GM19351 (cell line): Measurements from ENCODE around the gene TBC1D14.
"Not testable (repeated sequence)": the region's sequence is repeated elsewhere in the genome, so short reads cannot be mapped to it uniquely, and the experiment has no call there.

Experiments
- ATAC-seq: cut with Tn5 transposase; IDR thresholded peaks from one replicate; pipeline ENCODE4 v1.9.1; 2021; ENCODE audit warnings: mild to moderate bottlenecking, moderate library complexity; ENCODE audit not compliant: unreplicated experiment

The TBC1D14 gene

DNA sequence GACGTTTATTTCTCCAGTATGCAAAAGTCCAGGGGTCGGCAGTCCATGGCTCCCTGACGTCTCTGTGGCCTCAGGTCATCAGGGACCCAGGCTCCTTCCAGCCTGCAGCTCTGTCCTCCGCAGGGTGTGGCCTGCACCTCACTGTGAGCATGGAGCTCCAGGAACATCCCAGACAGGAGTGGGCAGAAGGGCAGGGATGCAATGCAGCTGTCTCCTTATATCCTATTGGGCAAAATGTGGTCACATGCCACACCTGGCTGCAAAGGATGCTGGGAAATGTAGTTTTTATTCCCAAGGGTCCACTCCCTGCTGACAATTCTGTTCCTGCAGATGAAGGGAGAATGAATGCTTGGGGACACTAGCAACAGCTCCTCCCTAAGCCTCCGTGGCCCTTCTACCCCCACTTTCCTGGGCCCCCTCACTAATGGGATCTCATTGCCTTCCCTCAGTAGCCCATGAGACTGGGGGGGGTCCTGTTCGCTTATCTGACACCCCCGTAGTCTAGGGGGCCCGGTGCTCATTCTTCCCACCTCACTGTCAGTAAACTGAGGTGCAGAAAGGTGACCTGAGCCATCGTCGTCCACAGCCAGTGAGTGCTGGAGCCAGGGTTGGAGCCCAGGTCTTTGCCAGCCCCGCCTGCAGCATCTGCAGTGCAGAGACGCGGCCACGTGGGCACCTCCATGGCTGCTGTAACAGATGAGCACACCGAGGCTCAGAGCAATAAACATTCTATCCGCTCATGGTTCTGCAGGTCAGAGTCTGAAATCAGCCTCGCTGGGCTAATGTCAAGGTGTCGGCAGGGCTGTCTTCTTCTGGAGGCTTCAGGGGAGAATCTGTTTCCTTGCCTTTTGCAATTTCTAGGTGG lies 164.1 kb downstream of the TBC1D14 start:
- ATAC-seq: peak; percentile 34

- ATAC-seq: no peak
Measured at GRCh38 chr4:7074426-7074825, 164.8 kb downstream of the TBC1D14 start.

DNA sequence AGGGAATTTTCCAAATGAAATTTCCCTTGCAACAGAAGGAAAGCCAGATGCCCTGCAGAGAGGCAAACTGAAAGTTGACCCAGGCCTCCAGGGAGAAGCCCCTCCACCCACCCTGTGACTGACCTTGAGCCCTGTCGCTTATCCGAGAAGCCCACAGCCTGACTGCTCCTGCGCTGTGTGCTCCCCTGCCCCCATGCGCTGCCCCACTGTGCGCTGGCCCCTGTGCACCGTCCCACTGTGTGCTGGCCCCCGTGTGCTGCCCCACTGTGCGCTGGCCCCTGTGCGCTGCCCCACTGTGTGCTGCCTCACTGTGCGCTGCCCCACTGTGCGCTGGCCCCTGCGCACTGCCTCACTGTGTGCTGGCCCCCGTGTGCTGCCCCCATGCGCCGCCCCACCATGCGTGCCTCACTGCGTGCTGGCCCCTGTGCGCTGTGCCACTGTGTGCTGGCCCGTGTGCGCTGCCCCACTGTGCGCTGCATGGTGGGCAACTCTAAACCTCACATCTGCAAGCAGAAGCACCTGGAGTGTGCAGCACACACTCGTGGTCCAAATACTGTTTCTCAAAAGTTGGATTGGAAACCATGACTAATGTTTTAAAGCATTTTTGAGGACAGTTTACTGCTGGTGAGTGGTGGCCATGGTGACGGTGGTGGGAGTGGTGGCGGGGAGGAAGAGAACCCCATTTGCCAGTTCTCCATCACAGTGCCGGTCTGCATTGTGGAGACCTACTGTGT lies 166.5 kb downstream of the TBC1D14 start:
- ATAC-seq: no peak

DNA sequence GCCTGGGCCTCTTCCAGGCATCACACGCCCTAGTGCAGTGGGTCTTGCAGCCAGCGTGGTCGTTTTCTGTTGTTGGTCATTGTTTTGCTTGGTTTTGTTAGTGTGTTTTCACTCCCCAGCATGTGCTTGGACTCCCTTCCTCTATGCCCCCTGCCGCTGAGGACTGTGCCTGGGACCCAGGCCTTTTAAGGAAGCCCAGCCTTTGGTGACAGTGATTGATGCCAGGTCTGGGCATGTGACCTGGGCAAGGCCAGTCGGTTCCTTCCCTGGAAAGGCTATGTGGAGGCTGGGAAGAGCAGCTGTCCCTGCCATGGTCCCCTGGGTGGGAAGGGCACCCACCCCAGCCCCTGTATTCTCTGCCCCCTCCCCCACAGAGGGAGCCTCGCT lies 167.1 kb downstream of the TBC1D14 start:
- no peak for ATAC-seq

- ATAC-seq: no peak
Measured at GRCh38 chr4:7077371-7077770, 167.7 kb downstream of the TBC1D14 start.

DNA sequence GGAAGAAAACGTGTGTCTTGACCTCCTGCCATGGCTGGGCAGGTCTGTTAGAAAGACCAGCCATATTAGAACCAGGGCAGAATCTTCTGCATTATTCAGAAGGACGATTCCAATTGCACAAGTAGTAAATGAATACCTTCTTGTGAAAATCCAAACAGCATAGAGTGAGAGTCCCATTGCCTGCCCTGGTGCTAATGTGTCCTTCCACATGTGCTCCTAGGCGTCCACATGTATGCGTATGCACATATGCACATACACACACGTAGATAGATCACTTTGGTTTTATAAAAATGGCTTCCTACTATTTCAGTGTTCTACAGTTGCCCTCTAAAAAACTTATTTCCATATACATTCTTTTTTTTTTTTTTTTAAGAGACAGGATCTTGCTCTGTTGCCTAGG lies 168.4 kb downstream of the TBC1D14 start:
- no peak for ATAC-seq

DNA sequence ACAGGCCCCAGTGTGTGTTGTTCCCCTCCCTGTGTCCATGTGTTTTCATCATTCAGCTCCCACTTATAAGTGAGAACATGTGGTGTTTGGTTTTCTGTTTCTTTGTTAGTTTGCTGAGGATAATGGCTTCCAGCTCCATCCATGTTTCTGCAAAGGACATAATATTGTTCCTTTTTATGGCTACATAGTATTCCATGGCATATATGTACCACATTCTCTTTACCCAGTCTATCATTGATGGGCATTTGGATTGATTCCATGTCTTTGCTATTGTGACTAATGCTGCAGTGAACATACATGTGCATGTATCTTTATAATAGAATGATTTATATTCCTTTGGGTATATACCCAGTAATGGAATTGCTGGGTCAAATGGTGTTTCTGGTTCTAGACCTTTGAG lies 169.9 kb downstream of the TBC1D14 start:
- not testable (repeated sequence) for ATAC-seq

DNA sequence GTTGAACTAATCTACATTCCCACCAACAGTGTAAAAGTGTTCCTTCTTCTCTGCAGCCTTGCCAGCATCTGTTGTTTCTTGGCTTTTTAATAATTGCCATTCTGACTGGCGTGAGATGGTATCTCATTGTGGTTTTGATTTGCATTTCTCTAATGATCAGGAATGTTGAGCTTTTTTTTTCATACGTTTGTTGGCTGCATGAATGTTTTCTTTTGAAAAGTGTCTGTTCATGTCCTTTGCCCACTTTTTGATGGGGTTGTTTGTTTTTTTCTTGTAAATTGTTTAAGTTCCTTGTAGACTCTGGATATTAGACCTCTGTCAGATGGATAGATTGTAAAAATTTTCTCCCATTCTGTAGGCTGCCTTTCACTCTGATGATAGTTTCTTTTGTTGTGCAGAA lies 170.3 kb downstream of the TBC1D14 start:
- not testable (repeated sequence) for ATAC-seq
